Activated CD8-positive, alpha-beta T cell treated with anti-CD3 and anti-CD28 coated beads for 36 hours (primary cell): ENCODE data around the gene SEMA3B. TPM values are rescaled to one million over a fixed set of nuclear protein-coding genes. Genes with fewer than 3 reads are reported as not detected.

Experiments
- ATAC-seq: fragments of 200-7000 bp; cut with Tn5 transposase; one replicate; pipeline ENCODE4 v1.10.0; 2021; ENCODE audit warnings: mild to moderate bottlenecking, moderate library complexity
- CTCF ChIA-PET: fragments of 350-600 bp; sonication (Branson Sonifier 250); formaldehyde crosslinking; loops from one replicate; lab custom pipeline; 2021; ENCODE audit warnings: antibody characterized with exemption; lab: Charles Lee
- POLR2A ChIA-PET: fragments of 350-600 bp; sonication (Branson Sonifier 250); formaldehyde crosslinking; loops from one replicate; lab custom pipeline; 2021; ENCODE audit warnings: antibody characterized with exemption; lab: Charles Lee
- DNase-seq: peaks from one replicate; pipeline ENCODE4 v3.0.0-alpha.2; 2020
- H3K27ac Mint-ChIP-seq: one replicate; pipeline ENCODE4 v1.8.0; 2021; ENCODE audit warnings: mild to moderate bottlenecking, mixed read lengths
- H3K27me3 Mint-ChIP-seq: one replicate; pipeline ENCODE4 v1.8.0; 2021; ENCODE audit warnings: mixed read lengths
- H3K36me3 Mint-ChIP-seq: one replicate; pipeline ENCODE4 v1.8.0; 2021; ENCODE audit warnings: low read depth, mixed read lengths
- H3K4me1 Mint-ChIP-seq: one replicate; pipeline ENCODE4 v1.8.0; 2021; ENCODE audit warnings: low read depth, mixed read lengths
- H3K4me3 Mint-ChIP-seq: one replicate; pipeline ENCODE4 v1.8.0; 2021; ENCODE audit warnings: mild to moderate bottlenecking, moderate library complexity, mixed read lengths
- H3K9me3 Mint-ChIP-seq: one replicate; pipeline ENCODE4 v1.8.0; 2021; ENCODE audit warnings: mixed read lengths
- CTCF ChIP-seq: fragments of 200-600 bp; IDR thresholded peaks from one replicate; pipeline ENCODE4 v1.8.0; 2022; ENCODE audit warnings: antibody characterized with exemption, mild to moderate bottlenecking
- intact Hi-C: fragments of 100-400 bp; cut with micrococcal nuclease; formaldehyde crosslinking; loops from one replicate; pipeline ENCODE4 v1.10.0; 2022
- total RNA-seq, 2 experiments: library from RNA; stranded (reverse); gene quantifications; one replicate each; pipeline ENCODE4 v1.2.3, GENCODE V29; 2021

SEMA3B gene
- total RNA-seq, 2 experiments from 2014 or later = 1.6 to 2.3 TPM

GRCh38 chr3:50322115-50322385, 53.1 kb downstream of the SEMA3B start:
- no peak for DNase-seq

GRCh38 chr3:50322386-50323091, 53.6 kb downstream of the SEMA3B start, which contains the start of gene HYAL2:
Gene HYAL2 (minus strand): TSS chr3:50322745. CDS start chr3:50320489, 2,256 bp downstream.
- Mint-ChIP-seq H3K4me1 (peaks cover 36% of the 10 kb centered on the region), H3K27me3 (no peaks in the 10 kb centered on the region), H3K27ac (peak within 1 kb of the TSS; percentile 94), H3K4me3 (peak within 1 kb of the TSS; percentile 78), H3K36me3 (peaks cover 1% of the 10 kb centered on the region), H3K9me3 (no peaks in the 10 kb centered on the region)
- CTCF ChIA-PET = interaction anchor here (1.4 to 3.0 kb wide), 3 partner anchors 13 to 25 kb away, joined by 3 to 40 read pairs (median 4); no protein-coding TSS in a partner anchor
- POLR2A ChIA-PET = interaction anchor here (1.1 to 13.4 kb wide), 4 partner anchors 13 to 96 kb away, joined by 3 to 126 read pairs (median 4); partner anchors contain the start of genes CYB561D2, NPRL2 and RASSF1
- DNase-seq = no peak
- intact Hi-C loops = no loop called here
- no peak for TF ChIP-seq CTCF
- no peak for ATAC-seq

More at GRCh38 chr3:50322115-50322385, 53.1 kb downstream of the SEMA3B start:
- ChIA-PET CTCF (interaction anchor here (1.0 to 1.7 kb wide), 3 partner anchors 17 to 26 kb away, joined by 3 to 4 read pairs (median 3); no protein-coding TSS in a partner anchor), POLR2A (interaction anchor here (1.1 to 13.4 kb wide), 3 partner anchors 14 to 95 kb away, joined by 3 to 126 read pairs (median 3); partner anchors contain the start of gene RASSF1)
- Mint-ChIP-seq H3K4me1 (peaks cover 36% of the 10 kb centered on the region), H3K36me3 (peaks cover 1% of the 10 kb centered on the region), H3K27ac (no peak overlapping the region), H3K27me3 (no peaks in the 10 kb centered on the region), H3K4me3 (peak overlapping the region; percentile 78), H3K9me3 (no peaks in the 10 kb centered on the region)
- no peak for TF ChIP-seq CTCF
- no peak for ATAC-seq
- intact Hi-C loops = no loop called here

- H3K4me1 Mint-ChIP-seq = peaks cover 36% of the 10 kb centered on the region
- POLR2A ChIA-PET = interaction anchor here (0.7 to 13.4 kb wide), 4 partner anchors 13 to 27 kb away, joined by 3 to 126 read pairs (median 4); partner anchors contain the start of genes CYB561D2, NPRL2 and RASSF1
- H3K4me3 Mint-ChIP-seq = no peak overlapping the region
- no peaks in the 10 kb centered on the region for H3K27me3 Mint-ChIP-seq
- ATAC-seq (no peak), DNase-seq (no peak)
- intact Hi-C loops = no loop called here
- no peak for TF ChIP-seq CTCF
- peaks cover 3% of the 10 kb centered on the region for H3K36me3 Mint-ChIP-seq
- no peak overlapping the region for H3K27ac Mint-ChIP-seq
- CTCF ChIA-PET = interaction anchor here (1.2 to 3.0 kb wide), 5 partner anchors 9 to 27 kb away, joined by 4 to 40 read pairs (median 8); partner anchors contain the start of genes CYB561D2, HYAL1 and NPRL2
- H3K9me3 Mint-ChIP-seq = no peaks in the 10 kb centered on the region
These were observed 54.2 kb downstream of the SEMA3B start for GRCh38 chr3:50323092-50323600.

DNA sequence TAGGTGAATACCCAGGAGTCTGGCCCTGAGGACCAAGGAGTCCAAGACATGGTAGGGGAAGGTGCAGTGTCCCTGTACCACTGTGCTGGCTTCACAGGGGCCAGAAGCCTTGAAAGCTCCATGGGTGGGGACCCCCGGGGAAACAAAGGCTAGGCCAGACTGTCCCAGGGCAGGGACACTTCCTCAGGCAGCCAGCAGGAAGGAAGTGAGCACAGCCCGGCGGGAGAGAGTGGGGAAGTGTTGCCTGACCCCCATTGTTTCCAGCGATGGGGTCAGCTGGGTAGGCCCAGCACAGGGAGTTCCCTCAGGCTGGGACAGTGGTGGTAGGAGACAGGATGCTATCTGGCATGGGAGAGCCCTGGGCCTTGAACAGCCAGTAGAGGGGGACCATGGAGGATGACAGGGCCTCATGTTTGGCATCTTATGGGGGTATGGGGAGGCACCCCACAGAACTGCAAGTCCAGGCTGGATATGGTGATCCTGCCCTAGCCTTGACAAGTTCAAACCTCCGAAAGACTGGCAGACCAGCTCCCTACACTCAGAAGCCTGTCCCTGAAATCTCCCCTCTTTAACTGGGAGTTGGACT, 54.8 kb downstream of the SEMA3B start:
- intact Hi-C loops = no loop called here
- Mint-ChIP-seq H3K9me3 (no peaks in the 10 kb centered on the region), H3K27ac (peak overlapping the region; percentile 17), H3K27me3 (no peaks in the 10 kb centered on the region), H3K4me1 (peaks cover 37% of the 10 kb centered on the region), H3K36me3 (peaks cover 5% of the 10 kb centered on the region), H3K4me3 (no peak overlapping the region)
- DNase-seq = no peak
- CTCF ChIA-PET = interaction anchor here (0.6 to 3.0 kb wide), 20 partner anchors 9 to 129 kb away, joined by 3 to 40 read pairs (median 4); partner anchors contain the start of genes CYB561D2, HYAL1, HYAL3 and IFRD2
- POLR2A ChIA-PET = interaction anchor here (0.5 to 13.4 kb wide), 5 partner anchors 12 to 229 kb away, joined by 3 to 126 read pairs (median 4); partner anchors contain the start of genes CYB561D2, NPRL2 and RASSF1
- TF ChIP-seq CTCF = no peak
- no peak for ATAC-seq
